Glutamatergic neuron (in vitro differentiated cells): ENCODE measurements around the gene RFNG. TPM values are rescaled to one million over a fixed set of nuclear protein-coding genes. Genes with fewer than 3 reads are reported as not detected.

Experiments used
- DNase-seq: peaks from one replicate; pipeline ENCODE4 v3.0.0; 2022
- H3K27ac Mint-ChIP-seq: one replicate; pipeline ENCODE4 v1.8.0; 2020; ENCODE audit warnings: mild to moderate bottlenecking, mixed read lengths, inconsistent platforms; ENCODE audit not compliant: unreplicated experiment
- H3K27me3 Mint-ChIP-seq: one replicate; pipeline ENCODE4 v1.8.0; 2020; ENCODE audit warnings: mild to moderate bottlenecking, moderate library complexity, mixed read lengths, inconsistent platforms; ENCODE audit not compliant: unreplicated experiment
- H3K36me3 Mint-ChIP-seq: one replicate; pipeline ENCODE4 v1.8.0; 2020; ENCODE audit warnings: mild to moderate bottlenecking, mixed read lengths, inconsistent platforms; ENCODE audit not compliant: unreplicated experiment
- H3K4me1 Mint-ChIP-seq: one replicate; pipeline ENCODE4 v1.8.0; 2020; ENCODE audit warnings: mild to moderate bottlenecking, low read depth, mixed read lengths, inconsistent platforms; ENCODE audit not compliant: unreplicated experiment
- H3K4me3 Mint-ChIP-seq: one replicate; pipeline ENCODE4 v1.8.0; 2020; ENCODE audit warnings: mild to moderate bottlenecking, mixed read lengths, inconsistent platforms; ENCODE audit not compliant: unreplicated experiment
- H3K9me3 Mint-ChIP-seq: one replicate; pipeline ENCODE4 v1.8.0; 2020; ENCODE audit warnings: mild to moderate bottlenecking, moderate library complexity, mixed read lengths, inconsistent platforms; ENCODE audit not compliant: unreplicated experiment
- CTCF ChIP-seq: fragments of 200-600 bp; sonication (generic); IDR thresholded peaks from one replicate; pipeline ENCODE4 v1.5.0; 2021; ENCODE audit not compliant: partially characterized antibody, unreplicated experiment
- total RNA-seq: library from RNA; stranded (reverse); fragmentation: NEBNext Ultra II Directional; extraction: Animal tissue kit (Norgen Biotek cat#: 25700); gene quantifications from one replicate; pipeline ENCODE4 v1.2.1, GENCODE V29; 2021; ENCODE audit not compliant: unreplicated experiment

Gene RFNG
- total RNA-seq, 1 donor from 2014 or later: 50.8 TPM

GRCh38 chr17:82000803-82001570 lies 50.6 kb downstream of the RFNG start:
- H3K9me3 Mint-ChIP-seq: peaks cover 2% of the 10 kb centered on the region
- peaks cover 9% of the 10 kb centered on the region for H3K4me1 Mint-ChIP-seq
- no peak overlapping the region for H3K27ac Mint-ChIP-seq
- DNase-seq: peak; percentile 56
- H3K27me3 Mint-ChIP-seq: peaks cover 4% of the 10 kb centered on the region
- no peak overlapping the region for H3K4me3 Mint-ChIP-seq
- TF ChIP-seq CTCF: no peak
- H3K36me3 Mint-ChIP-seq: no peaks in the 10 kb centered on the region

GRCh38 chr17:81999976-82000802 lies 51.4 kb downstream of the RFNG start:
- Mint-ChIP-seq H3K4me1 (peaks cover 8% of the 10 kb centered on the region), H3K27me3 (peaks cover 2% of the 10 kb centered on the region), H3K36me3 (no peaks in the 10 kb centered on the region), H3K4me3 (no peak overlapping the region), H3K27ac (no peak overlapping the region), H3K9me3 (no peaks in the 10 kb centered on the region)
- TF ChIP-seq CTCF: no peak
- DNase-seq: peak; percentile 18

- peaks cover 8% of the 10 kb centered on the region for H3K4me1 Mint-ChIP-seq
- H3K27me3 Mint-ChIP-seq: peaks cover 2% of the 10 kb centered on the region
- DNase-seq: no peak
- H3K36me3 Mint-ChIP-seq: no peaks in the 10 kb centered on the region
- H3K4me3 Mint-ChIP-seq: no peak overlapping the region
- H3K9me3 Mint-ChIP-seq: no peaks in the 10 kb centered on the region
- H3K27ac Mint-ChIP-seq: no peak overlapping the region
- TF ChIP-seq CTCF: no peak
Observed at GRCh38 chr17:81999587-81999975, 52.0 kb downstream of the RFNG start.

GRCh38 chr17:81998691-81999438 lies 52.7 kb downstream of the RFNG start:
- Mint-ChIP-seq H3K27me3 (peaks cover 2% of the 10 kb centered on the region), H3K9me3 (no peaks in the 10 kb centered on the region), H3K4me3 (no peak overlapping the region), H3K36me3 (no peaks in the 10 kb centered on the region), H3K4me1 (peaks cover 10% of the 10 kb centered on the region), H3K27ac (no peak overlapping the region)
- TF ChIP-seq CTCF: no peak
- DNase-seq: no peak
